Stimulated activated CD4-positive, alpha-beta T cell treated with anti-CD3 and anti-CD28 coated beads, Interleukin-15, amount 100 ng/mL, for 1 hour (primary cell): ENCODE measurements around the gene SMAD1.
"Not testable (repeated sequence)": the region's sequence is repeated elsewhere in the genome, so short reads cannot be mapped to it uniquely, and the experiment has no call there.

Experiments
- DNase-seq, 2 donors: peaks; one replicate each; pipeline ENCODE4 v3.0.0-alpha.2; 2020; ENCODE audit warnings: low read depth in 1 of 2, low spot score in 1 of 2

The SMAD1 gene

DNA sequence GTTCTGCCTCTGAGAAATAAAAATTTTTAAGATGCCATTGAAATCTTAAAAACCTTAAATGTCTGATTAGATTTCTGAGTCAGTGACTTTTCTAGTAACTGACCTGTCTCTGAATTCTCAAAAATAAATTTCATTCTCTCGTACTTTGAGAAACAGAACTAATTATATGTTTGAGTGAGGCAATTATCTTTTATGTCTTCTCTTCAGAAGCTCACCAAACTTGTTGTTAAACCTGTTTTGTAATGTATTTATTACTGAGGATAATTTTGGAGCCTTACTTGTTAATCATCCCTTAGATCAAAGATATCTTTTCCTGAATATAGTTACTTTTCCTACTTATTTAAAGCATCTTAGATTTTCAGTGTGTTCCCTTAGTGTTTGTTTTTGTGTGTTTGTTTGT is 73.0 kb downstream of the SMAD1 start:
- no peak for DNase-seq

GRCh38 chr4:145557720-145558119 is 76.1 kb downstream of the SMAD1 start:
- DNase-seq: peak in 1 of 2 donors; percentile 33

GRCh38 chr4:145563293-145563985 is 81.8 kb downstream of the SMAD1 start:
- DNase-seq: no peak

DNA sequence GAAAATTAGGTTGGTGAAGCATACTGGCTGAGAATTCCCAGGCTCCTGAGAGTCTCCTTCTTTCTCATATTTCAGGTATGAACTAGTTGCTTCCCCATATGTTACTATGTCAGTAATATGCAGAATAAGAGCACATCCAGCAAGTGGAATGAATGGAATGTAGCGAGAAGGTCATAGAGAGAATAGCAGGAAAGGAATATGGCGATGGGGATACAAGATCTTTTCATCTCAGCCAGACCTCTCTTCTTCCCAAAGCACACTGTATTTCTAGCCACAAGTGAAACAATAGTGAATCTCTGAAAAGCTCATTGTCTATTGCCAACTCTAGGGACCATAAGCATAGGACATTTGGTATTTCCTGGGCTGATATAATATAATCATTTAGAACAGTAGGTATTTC is 82.9 kb downstream of the SMAD1 start:
- no peak for DNase-seq

- DNase-seq: no peak
These were observed 83.7 kb downstream of the SMAD1 start for GRCh38 chr4:145565328-145565727.

GRCh38 chr4:145566086-145566708 is 84.5 kb downstream of the SMAD1 start:
- DNase-seq: no peak

- no peak for DNase-seq
These were observed 85.1 kb downstream of the SMAD1 start for GRCh38 chr4:145566768-145567167.

DNA sequence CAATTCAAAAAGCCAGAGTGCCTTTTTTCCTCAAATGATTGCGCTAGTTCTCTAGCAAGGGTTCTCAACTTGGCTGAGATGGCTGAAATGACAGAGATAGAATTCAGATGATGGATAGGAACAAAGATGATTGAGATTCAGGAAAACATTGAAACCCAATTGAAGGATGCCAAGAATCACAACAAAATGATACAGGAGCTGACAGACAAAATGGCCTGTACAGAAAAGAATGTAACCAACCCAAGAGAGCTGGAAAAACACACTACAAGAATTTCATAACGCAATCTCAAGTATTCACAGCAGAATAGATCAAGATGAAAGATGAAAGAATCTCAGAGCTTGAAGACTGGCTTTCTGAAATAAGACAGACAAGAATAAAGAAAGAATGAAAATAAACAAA is 85.9 kb downstream of the SMAD1 start:
- no peak for DNase-seq

DNA sequence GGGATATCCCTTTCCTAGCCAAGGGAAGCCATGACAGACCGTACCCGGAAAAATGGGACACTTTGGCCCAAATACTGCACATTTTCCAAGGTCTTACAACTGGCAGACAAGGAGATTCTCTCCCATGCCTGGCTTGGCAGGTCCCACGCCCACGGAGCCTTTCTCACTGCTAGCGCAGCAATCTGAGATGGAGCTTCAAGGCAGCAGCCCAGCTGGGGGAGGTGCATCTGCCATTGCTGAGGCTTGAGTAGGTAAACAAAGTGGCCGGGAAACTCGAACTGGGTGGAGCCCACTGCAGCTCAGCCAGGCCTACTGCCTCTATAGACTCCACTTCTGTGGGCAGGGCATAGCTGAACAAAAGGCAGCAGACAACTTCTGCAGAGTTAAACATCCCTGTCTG is 92.9 kb downstream of the SMAD1 start:
- not testable (repeated sequence) for DNase-seq

- DNase-seq: no peak
These were observed 99.3 kb downstream of the SMAD1 start for GRCh38 chr4:145580906-145581305.

- no peak for DNase-seq
These were observed 101.8 kb downstream of the SMAD1 start for GRCh38 chr4:145583191-145584055.

GRCh38 chr4:145587088-145587754 is 105.6 kb downstream of the SMAD1 start:
- DNase-seq: no peak

GRCh38 chr4:145589381-145589780 is 107.7 kb downstream of the SMAD1 start:
- DNase-seq: not testable (repeated sequence)

DNA sequence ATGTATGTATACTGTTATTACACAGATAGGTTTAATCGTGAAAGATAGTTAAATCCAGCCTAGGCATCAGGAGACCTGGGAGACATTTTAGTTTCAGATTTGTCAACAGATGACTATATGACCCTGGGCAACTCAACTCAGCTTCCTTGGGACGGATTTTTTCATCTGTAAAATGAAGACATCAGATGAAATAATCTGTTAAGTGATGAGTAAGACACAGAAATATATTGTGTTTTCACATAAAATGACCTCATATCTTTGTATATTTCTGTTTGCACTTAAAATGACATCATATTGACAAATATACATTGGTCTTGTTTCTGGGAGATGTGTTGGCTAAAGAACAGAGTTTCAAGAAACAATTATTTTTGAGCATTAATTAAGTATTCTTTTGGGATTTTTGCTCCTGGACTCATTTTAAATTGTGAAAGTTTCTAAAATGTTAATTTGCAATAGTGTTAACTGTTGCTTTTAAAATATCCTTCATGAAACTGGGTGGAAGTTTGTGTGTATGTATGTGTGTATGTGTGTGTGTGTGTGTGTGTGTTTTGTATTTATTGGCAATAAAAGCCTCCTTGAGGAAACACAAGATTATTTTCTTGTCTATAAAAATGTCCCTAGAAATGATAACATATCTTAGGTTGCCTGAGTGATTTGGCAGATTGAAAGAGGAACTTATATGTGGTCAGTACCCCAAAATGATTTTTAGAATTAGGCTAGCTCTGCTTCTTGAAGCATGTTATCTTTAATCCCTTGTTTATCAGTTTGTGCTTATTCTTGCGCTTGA is 108.5 kb downstream of the SMAD1 start:
- DNase-seq: no peak

DNA sequence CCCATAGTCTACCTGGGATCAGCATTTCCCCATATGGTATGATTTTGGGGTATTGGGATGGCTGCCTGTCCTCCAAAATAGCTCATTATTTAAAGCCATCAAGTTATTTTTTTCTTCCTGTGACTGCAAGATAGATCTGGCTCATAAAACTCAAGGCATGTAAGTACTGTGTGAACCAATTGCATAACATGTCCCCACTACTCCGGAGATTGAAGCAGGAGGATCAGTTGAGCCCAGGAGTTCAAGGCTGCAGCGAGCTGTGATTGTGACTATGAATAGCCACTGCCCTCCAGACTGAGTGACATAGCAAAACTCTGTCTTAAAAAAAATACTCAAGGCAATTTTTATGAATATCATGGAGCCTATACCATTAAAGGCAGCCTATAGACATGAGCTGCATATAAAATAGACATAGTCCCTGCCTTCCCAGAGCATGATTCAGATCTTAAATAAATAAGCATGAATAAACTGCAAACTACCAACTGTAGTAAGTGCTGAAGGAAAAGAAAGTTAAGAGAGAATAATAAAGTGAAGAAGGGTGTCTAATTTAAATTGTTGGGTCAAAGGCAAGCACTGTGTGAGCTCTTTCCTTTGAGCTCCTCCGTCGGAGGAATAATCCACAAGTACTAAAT is 120.6 kb downstream of the SMAD1 start:
- no peak for DNase-seq

DNA sequence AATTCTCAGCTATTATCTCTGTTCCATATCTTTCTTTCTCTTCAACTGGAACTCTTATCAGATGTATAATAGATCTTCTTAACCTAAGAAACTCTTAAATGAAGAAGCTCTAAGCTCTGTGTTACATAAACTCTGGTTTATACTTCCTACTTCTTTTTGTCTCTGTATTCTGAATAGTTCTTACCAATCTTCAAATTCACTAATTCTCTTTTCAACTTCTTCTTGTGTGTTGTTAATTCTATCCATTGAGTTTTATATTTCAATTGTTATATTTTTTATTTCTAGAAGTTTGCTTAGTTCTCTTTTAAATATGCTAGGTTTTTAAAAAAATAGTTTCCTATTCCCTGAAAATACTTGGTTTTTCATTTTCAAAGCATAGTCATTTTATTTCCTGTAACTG is 124.3 kb downstream of the SMAD1 start:
- DNase-seq: no peak
